ENCODE data around the gene MTUS2.

MTUS2 gene

GRCh38 chr13:29452773-29453616 is 632.9 kb downstream of the MTUS2 start:
- no peak for DNase-seq (ENCODE audit: low spot score)

- no peak for DNase-seq (ENCODE audit: low spot score)
Observed at GRCh38 chr13:29453617-29454011, 633.5 kb downstream of the MTUS2 start.

GRCh38 chr13:29454931-29455481 is 634.9 kb downstream of the MTUS2 start:
- no peak for DNase-seq (ENCODE audit: low spot score)

GRCh38 chr13:29456419-29456818 is 636.3 kb downstream of the MTUS2 start:
- no peak for DNase-seq (ENCODE audit: low spot score)

GRCh38 chr13:29457299-29457698 is 637.2 kb downstream of the MTUS2 start:
- DNase-seq (ENCODE audit: low spot score) = no peak

- DNase-seq (ENCODE audit: low spot score) = no peak
Observed at GRCh38 chr13:29458419-29458818, 638.3 kb downstream of the MTUS2 start.

- DNase-seq (ENCODE audit: low spot score) = no peak
Observed at GRCh38 chr13:29459813-29460355, 639.7 kb downstream of the MTUS2 start.

- no peak for DNase-seq (ENCODE audit: low spot score)
Observed at GRCh38 chr13:29464105-29464679, 644.1 kb downstream of the MTUS2 start.

- no peak for DNase-seq (ENCODE audit: low spot score)
Observed at GRCh38 chr13:29465741-29466293, 645.7 kb downstream of the MTUS2 start.

- no peak for DNase-seq (ENCODE audit: low spot score)
Observed at GRCh38 chr13:29471551-29471950, 651.4 kb downstream of the MTUS2 start.

- DNase-seq (ENCODE audit: low spot score) = peak; percentile 43
Observed at GRCh38 chr13:29472332-29472961, 652.3 kb downstream of the MTUS2 start.

- no peak for DNase-seq (ENCODE audit: low spot score)
Observed at GRCh38 chr13:29473166-29473565, 653.0 kb downstream of the MTUS2 start.

GRCh38 chr13:29474991-29475390 is 654.9 kb downstream of the MTUS2 start:
- DNase-seq (ENCODE audit: low spot score) = no peak

GRCh38 chr13:29476046-29476445 is 655.9 kb downstream of the MTUS2 start:
- no peak for DNase-seq (ENCODE audit: low spot score)

- no peak for DNase-seq (ENCODE audit: low spot score)
Observed at GRCh38 chr13:29479716-29480492, 659.8 kb downstream of the MTUS2 start.

- no peak for DNase-seq (ENCODE audit: low spot score)
Observed at GRCh38 chr13:29480893-29481525, 660.9 kb downstream of the MTUS2 start.

GRCh38 chr13:29481603-29482002 is 661.5 kb downstream of the MTUS2 start:
- DNase-seq (ENCODE audit: low spot score) = no peak

- DNase-seq (ENCODE audit: low spot score) = no peak
Observed at GRCh38 chr13:29482504-29482903, 662.4 kb downstream of the MTUS2 start.

GRCh38 chr13:29483211-29483610 is 663.1 kb downstream of the MTUS2 start:
- no peak for DNase-seq (ENCODE audit: low spot score)

GRCh38 chr13:29483623-29484022 is 663.5 kb downstream of the MTUS2 start:
- DNase-seq (ENCODE audit: low spot score) = no peak

GRCh38 chr13:29484236-29484635 is 664.1 kb downstream of the MTUS2 start:
- no peak for DNase-seq (ENCODE audit: low spot score)

All from CD4-positive, alpha-beta T cell treated with Interleukin-2 at 100 ng/mL for 4 hours (primary cell).